Naive thymus-derived CD8-positive, alpha-beta T cell (primary cell): ENCODE data around the gene HBM. TPM values are rescaled to one million over a fixed set of nuclear protein-coding genes. Genes with fewer than 3 reads are reported as not detected.

ENCODE experiments used
- ATAC-seq, 2 donors: fragments of 150-1000 bp; cut with Tn5 transposase in 1 of 2; sonication (Bioruptor Pico), chemical (Tn5 transposase) in 1 of 2; 1 replicate in 1 of 2; 2 replicates in 1 of 2; pipeline ENCODE4 v1.10.0; 2021; ENCODE audit warnings: mild to moderate bottlenecking in 2 of 2, moderate library complexity in 2 of 2
- POLR2A ChIA-PET: fragments of 350-600 bp; sonication (Branson Sonifier 250); formaldehyde crosslinking; loops from one replicate; lab custom pipeline; 2021; ENCODE audit warnings: antibody characterized with exemption; lab: Charles Lee
- DNase-seq, 10 donors: peaks; one replicate each; pipeline versions ENCODE4 v3.0.0 to v3.0.0-alpha.2; 2020 to 2022
- H3K27ac Mint-ChIP-seq, 10 donors: one replicate each; pipeline ENCODE4 v1.8.0; 2020 to 2022; ENCODE audit warnings: mild to moderate bottlenecking in 10 of 10, mixed read lengths in 10 of 10, moderate library complexity in 4 of 10, inconsistent platforms in 1 of 10
- H3K27me3 Mint-ChIP-seq, 5 donors: one replicate each; pipeline ENCODE4 v1.8.0; 2021 to 2022; ENCODE audit warnings: mixed read lengths in 5 of 5
- H3K36me3 Mint-ChIP-seq, 3 donors: one replicate each; pipeline ENCODE4 v1.8.0; 2020 to 2022; ENCODE audit warnings: mixed read lengths in 3 of 3, mild to moderate bottlenecking in 2 of 3, inconsistent platforms in 1 of 3
- H3K4me1 Mint-ChIP-seq, 4 donors: one replicate each; pipeline ENCODE4 v1.8.0; 2021 to 2022; ENCODE audit warnings: mixed read lengths in 4 of 4
- H3K4me3 Mint-ChIP-seq, 10 donors: one replicate each; pipeline ENCODE4 v1.8.0; 2020 to 2022; ENCODE audit warnings: mild to moderate bottlenecking in 10 of 10, mixed read lengths in 10 of 10, moderate library complexity in 6 of 10, inconsistent platforms in 1 of 10
- H3K9me3 Mint-ChIP-seq, 9 donors: one replicate each; pipeline ENCODE4 v1.8.0; 2020 to 2022; ENCODE audit warnings: mixed read lengths in 9 of 9, mild to moderate bottlenecking in 3 of 9, inconsistent platforms in 1 of 9, moderate library complexity in 1 of 9
- polyA plus RNA-seq, 3 donors: library from polyadenylated mRNA; unstranded; fragments of 300-500 nt; fragmentation: Illumina TruSeq; gene quantifications; one replicate each; pipeline ENCODE4 v1.2.3, GENCODE V29; 2021
- total RNA-seq, 8 experiments: library from RNA in 2 of 8; stranded (reverse) in 2 of 8; gene quantifications; one replicate each; pipeline ENCODE4 v1.2.3 and lab custom pipeline; 2021 to 2026

The HBM gene
- total and polyA plus RNA-seq, 5 experiments from 2014 or later, result not detected

DNA sequence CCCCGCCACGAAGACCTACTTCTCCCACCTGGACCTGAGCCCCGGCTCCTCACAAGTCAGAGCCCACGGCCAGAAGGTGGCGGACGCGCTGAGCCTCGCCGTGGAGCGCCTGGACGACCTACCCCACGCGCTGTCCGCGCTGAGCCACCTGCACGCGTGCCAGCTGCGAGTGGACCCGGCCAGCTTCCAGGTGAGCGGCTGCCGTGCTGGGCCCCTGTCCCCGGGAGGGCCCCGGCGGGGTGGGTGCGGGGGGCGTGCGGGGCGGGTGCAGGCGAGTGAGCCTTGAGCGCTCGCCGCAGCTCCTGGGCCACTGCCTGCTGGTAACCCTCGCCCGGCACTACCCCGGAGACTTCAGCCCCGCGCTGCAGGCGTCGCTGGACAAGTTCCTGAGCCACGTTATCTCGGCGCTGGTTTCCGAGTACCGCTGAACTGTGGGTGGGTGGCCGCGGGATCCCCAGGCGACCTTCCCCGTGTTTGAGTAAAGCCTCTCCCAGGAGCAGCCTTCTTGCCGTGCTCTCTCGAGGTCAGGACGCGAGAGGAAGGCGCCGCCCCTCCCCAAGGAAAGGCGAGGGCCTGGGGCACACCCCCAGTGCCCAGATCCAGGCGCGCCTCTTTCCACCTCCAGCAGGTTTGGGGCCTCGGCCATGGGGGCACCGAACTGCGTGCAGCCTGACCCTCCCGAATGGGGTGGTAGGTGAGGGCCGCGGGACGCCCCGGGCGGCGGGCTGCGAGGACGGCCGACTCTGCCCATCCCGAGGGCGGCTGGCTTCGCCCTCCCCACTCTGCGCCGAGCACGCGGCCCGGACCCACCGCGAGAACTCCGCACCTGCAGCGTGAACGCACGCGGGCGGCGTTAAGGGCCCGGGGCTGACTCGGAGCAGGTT lies 15.1 kb downstream of the HBM start:
- peak; percentile 82 to 87 for ATAC-seq
- Mint-ChIP-seq H3K27ac (no peak overlapping the region), H3K4me1 (peaks cover 0 to 10% (median 3%) of the 10 kb centered on the region in 4 donors), H3K36me3 (peaks cover 0 to 7% (median 0%) of the 10 kb centered on the region in 3 donors), H3K9me3 (no peaks in the 10 kb centered on the region), H3K4me3 (peak overlapping the region; percentile 33 to 61 (median 51)), H3K27me3 (peaks cover 5 to 19% (median 10%) of the 10 kb centered on the region in 5 donors)
- DNase-seq, result peak; percentile 72 to 91 (median 87)
- POLR2A ChIA-PET, result interaction anchor here (0.5 to 1.6 kb wide), 4 partner anchors 13 to 173 kb away, joined by 4 to 6 read pairs (median 4); partner anchors contain the start of gene NPRL3

GRCh38 chr16:181565-182021 lies 15.8 kb downstream of the HBM start:
- Mint-ChIP-seq H3K36me3 (peaks cover 0 to 7% (median 0%) of the 10 kb centered on the region in 3 donors), H3K4me1 (peaks cover 0 to 10% (median 3%) of the 10 kb centered on the region in 4 donors), H3K27ac (peak overlapping the region in 2 of 10 donors; percentile 62 to 75), H3K27me3 (peaks cover 5 to 19% (median 10%) of the 10 kb centered on the region in 5 donors), H3K4me3 (peak overlapping the region in 3 of 10 donors; percentile 54 to 59 (median 57)), H3K9me3 (no peaks in the 10 kb centered on the region)
- DNase-seq (no peak), ATAC-seq (no peak)
- POLR2A ChIA-PET, result interaction anchor here (0.5 to 1.6 kb wide), 7 partner anchors 13 to 1134 kb away, joined by 3 to 7 read pairs (median 4); no protein-coding TSS in a partner anchor

GRCh38 chr16:183005-183404 lies 17.2 kb downstream of the HBM start:
- no peak for DNase-seq
- peaks cover 0 to 12% (median 3%) of the 10 kb centered on the region in 5 donors for H3K27me3 Mint-ChIP-seq

DNA sequence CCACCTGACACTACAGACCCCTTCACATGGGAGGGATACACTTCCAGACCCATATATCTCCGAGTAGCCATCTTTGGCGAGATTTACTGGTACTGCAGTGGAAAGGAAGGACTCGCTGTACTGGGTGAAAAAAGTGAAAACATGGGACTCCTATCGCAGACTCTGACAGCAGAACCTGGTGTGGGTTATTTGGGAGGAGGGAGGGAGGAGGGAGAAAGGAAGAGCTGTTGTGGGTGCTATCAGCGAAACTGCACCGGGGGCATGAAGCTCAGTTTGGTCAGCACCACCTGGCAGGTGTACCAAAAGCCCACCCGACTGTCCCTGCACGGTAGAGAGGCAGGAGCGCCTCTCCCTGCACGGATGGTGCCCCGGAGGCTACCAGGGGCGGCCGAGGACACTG lies 19.4 kb downstream of the HBM start:
- H3K9me3 Mint-ChIP-seq, result no peaks in the 10 kb centered on the region
- H3K36me3 Mint-ChIP-seq, result peaks cover 0 to 31% (median 6%) of the 10 kb centered on the region in 3 donors
- peak overlapping the region in 2 of 10 donors; percentile 31 to 37 for H3K27ac Mint-ChIP-seq
- no peaks in the 10 kb centered on the region for H3K27me3 Mint-ChIP-seq
- no peak for DNase-seq
- peaks cover 0 to 9% (median 7%) of the 10 kb centered on the region in 4 donors for H3K4me1 Mint-ChIP-seq
- POLR2A ChIA-PET, result no interaction called here
- no peak overlapping the region for H3K4me3 Mint-ChIP-seq
- no peak for ATAC-seq

More at GRCh38 chr16:183005-183404, 17.2 kb downstream of the HBM start:
- Mint-ChIP-seq H3K36me3 (peaks cover 0 to 12% (median 0%) of the 10 kb centered on the region in 3 donors), H3K9me3 (no peaks in the 10 kb centered on the region), H3K27ac (peak overlapping the region in 2 of 10 donors; percentile 14 to 44), H3K4me1 (peaks cover 0 to 5% (median 3%) of the 10 kb centered on the region in 4 donors), H3K4me3 (no peak overlapping the region)
- POLR2A ChIA-PET, result interaction anchor here (1.0 kb wide), 1 partner anchor 81 kb away, joined by 3 read pairs; no protein-coding TSS in a partner anchor
- no peak for ATAC-seq

DNA sequence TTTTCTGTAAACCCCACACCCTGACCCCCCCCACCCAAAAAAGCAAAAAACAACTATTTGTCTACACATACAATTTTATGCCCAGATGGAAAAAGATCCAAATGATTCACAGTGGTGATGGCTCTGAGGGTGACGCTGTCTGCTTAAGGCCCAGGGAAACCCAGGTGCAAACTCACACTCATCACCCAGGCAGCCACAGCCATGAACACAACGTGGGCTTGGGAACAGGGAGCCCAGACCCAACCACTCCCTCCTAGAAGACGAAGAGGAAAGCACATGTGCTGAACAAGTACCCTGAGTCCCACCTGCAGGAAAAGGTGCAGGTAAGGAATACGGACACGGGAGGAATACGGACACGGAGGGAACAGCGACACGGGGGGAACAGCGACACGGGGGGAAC lies 19.9 kb downstream of the HBM start:
- DNase-seq (no peak), ATAC-seq (no peak)
- POLR2A ChIA-PET, result no interaction called here
- H3K9me3 Mint-ChIP-seq, result no peaks in the 10 kb centered on the region
- no peak overlapping the region for H3K4me3 Mint-ChIP-seq
- H3K27ac Mint-ChIP-seq, result peak overlapping the region in 2 of 10 donors; percentile 46 to 76
- peaks cover 0 to 36% (median 6%) of the 10 kb centered on the region in 3 donors for H3K36me3 Mint-ChIP-seq
- H3K27me3 Mint-ChIP-seq, result no peaks in the 10 kb centered on the region
- peaks cover 0 to 9% (median 7%) of the 10 kb centered on the region in 4 donors for H3K4me1 Mint-ChIP-seq

- POLR2A ChIA-PET, result no interaction called here
- H3K36me3 Mint-ChIP-seq, result peaks cover 0 to 53% (median 8%) of the 10 kb centered on the region in 3 donors
- H3K27me3 Mint-ChIP-seq, result no peaks in the 10 kb centered on the region
- DNase-seq (no peak), ATAC-seq (no peak)
- peaks cover 0 to 9% (median 9%) of the 10 kb centered on the region in 4 donors for H3K4me1 Mint-ChIP-seq
- H3K4me3 Mint-ChIP-seq, result no peak overlapping the region
- no peaks in the 10 kb centered on the region for H3K9me3 Mint-ChIP-seq
- peak overlapping the region in 1 of 10 donors; percentile 56 for H3K27ac Mint-ChIP-seq
Measured at GRCh38 chr16:187330-187729, 21.6 kb downstream of the HBM start.

DNA sequence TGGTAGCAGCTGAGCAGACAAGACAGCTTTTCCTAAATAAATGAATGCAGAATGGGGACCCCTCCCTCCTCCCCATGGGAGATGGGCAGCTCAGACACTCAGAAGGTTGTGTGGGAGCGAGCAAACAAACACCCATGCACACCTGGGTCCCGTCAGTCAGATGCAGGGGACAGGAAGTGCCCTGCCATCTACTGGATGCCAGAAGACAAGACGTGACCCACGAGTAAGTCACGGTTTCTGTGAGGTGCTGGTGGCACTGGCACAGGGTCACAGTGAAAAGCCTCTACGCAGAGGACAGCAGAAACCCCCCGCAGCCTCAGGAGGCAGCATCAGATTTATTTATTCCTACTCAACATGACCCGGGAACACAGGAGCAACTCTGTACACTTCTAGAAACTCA lies 22.9 kb downstream of the HBM start:
- Mint-ChIP-seq H3K27me3 (no peaks in the 10 kb centered on the region), H3K4me3 (no peak overlapping the region), H3K27ac (peak overlapping the region in 5 of 10 donors; percentile 48 to 84 (median 79)), H3K4me1 (peaks cover 0 to 10% (median 9%) of the 10 kb centered on the region in 4 donors), H3K36me3 (peaks cover 0 to 65% (median 12%) of the 10 kb centered on the region in 3 donors), H3K9me3 (no peaks in the 10 kb centered on the region)
- ATAC-seq, result peak; percentile 84 to 94
- POLR2A ChIA-PET, result no interaction called here
- peak in 6 of 10 donors; percentile 11 to 68 (median 34) for DNase-seq

DNA sequence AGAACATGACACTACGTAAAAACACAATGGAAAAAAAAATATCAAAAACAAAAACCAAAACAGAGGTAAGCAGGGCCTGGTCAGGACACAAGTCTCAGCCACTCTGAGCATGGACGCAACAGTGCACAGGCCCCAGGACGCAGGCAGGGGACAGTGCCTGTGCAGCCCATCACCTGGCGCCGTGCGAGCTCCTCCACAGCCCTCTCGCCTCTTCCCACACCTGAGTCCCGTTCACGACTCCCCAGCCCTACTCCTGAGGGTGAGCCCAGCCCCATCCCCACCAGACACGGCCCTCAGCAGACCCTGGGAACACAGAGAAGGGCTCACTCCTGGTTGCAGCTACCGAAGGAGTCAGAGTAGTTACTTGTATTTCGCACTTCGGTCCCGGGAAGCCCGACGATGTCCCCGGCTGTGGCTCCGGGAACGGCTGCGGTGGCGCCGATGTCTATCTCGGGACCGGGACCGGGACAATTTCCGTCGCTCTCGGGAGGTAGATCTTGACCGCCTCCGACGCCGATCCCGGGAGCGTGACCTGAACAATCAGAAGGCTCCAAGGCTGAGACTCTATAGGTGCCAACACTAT lies 23.9 kb downstream of the HBM start:
- Mint-ChIP-seq H3K27ac (peak overlapping the region in 4 of 10 donors; percentile 11 to 67 (median 35)), H3K9me3 (no peaks in the 10 kb centered on the region), H3K27me3 (no peaks in the 10 kb centered on the region), H3K36me3 (peaks cover 0 to 75% (median 14%) of the 10 kb centered on the region in 3 donors), H3K4me1 (peaks cover 0 to 10% (median 9%) of the 10 kb centered on the region in 4 donors), H3K4me3 (peak overlapping the region in 1 of 10 donors; percentile 58)
- no peak for DNase-seq
- POLR2A ChIA-PET, result no interaction called here
- no peak for ATAC-seq

DNA sequence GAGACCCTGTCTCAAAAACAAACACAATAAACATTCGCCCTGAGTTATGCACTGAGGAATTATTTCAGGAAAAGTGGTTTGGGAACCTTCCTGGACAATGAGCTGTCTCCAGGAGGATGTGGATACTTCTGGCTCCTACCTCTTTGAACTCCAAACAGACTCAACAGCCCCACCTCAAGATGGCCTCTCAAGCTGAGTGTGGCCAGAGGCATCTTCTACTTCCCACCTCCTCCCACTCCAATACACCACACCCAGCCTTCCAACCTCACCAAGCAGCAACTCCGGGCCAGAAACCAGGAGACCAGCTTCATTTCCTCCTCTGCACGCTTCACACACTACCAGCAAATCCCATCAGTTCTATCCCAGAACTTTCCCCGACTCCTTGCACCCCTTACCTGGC lies 26.1 kb downstream of the HBM start:
- POLR2A ChIA-PET, result interaction anchor here (1.2 kb wide), 1 partner anchor 9 kb away, joined by 3 read pairs; no protein-coding TSS in a partner anchor
- Mint-ChIP-seq H3K36me3 (peaks cover 0 to 87% (median 17%) of the 10 kb centered on the region in 3 donors), H3K27me3 (no peaks in the 10 kb centered on the region), H3K4me1 (peaks cover 0 to 12% (median 8%) of the 10 kb centered on the region in 4 donors), H3K4me3 (no peak overlapping the region), H3K27ac (peak overlapping the region in 2 of 10 donors; percentile 38 to 70), H3K9me3 (no peaks in the 10 kb centered on the region)
- DNase-seq (no peak), ATAC-seq (no peak)

DNA sequence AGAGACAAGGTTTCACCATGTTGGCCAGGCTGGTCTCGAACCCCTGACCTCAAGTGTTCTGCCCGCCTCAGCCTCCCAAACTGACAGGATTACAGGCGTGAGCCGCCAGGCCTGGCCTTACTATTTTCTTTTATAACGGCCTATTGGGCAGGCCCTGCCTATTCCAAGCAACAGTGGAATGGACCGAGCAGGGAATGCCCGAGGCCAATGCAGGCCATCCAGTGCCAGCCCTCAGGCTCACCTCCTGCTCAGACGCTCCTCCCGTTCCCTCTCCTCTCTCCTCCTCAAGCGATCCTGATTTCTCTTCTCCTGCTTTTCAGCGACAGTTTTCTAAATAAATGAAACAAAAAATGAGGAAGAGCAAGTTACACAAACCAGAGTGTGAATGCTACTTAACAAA lies 26.9 kb downstream of the HBM start:
- H3K9me3 Mint-ChIP-seq, result no peaks in the 10 kb centered on the region
- no peak overlapping the region for H3K4me3 Mint-ChIP-seq
- no peak for DNase-seq
- H3K4me1 Mint-ChIP-seq, result peaks cover 0 to 12% (median 8%) of the 10 kb centered on the region in 4 donors
- peak overlapping the region in 3 of 10 donors; percentile 55 to 87 (median 70) for H3K27ac Mint-ChIP-seq
- peaks cover 0 to 90% (median 17%) of the 10 kb centered on the region in 3 donors for H3K36me3 Mint-ChIP-seq
- POLR2A ChIA-PET, result interaction anchor here (0.7 kb wide), 1 partner anchor 481 kb away, joined by 6 read pairs; no protein-coding TSS in a partner anchor
- no peaks in the 10 kb centered on the region for H3K27me3 Mint-ChIP-seq
- ATAC-seq, result no peak

DNA sequence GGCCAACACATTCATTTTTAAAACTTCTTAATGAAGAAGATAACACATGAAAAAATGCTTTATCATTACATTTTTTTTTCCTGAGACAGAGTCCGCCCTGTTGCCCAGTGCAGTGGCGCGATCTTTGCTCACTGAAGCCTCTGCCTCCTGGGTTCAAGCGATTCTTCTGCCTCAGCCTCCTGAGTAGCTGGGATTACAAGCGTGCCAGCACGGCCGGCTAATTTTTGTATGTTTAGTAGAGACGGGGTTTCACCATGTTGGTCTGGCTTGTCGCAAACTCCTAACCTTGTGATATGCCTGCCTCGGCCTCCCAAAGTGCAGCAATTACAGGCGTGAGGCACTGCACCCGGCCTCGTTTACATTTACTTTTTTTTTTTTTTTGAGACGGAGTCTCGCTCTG lies 27.7 kb downstream of the HBM start:
- H3K36me3 Mint-ChIP-seq, result peaks cover 0 to 92% (median 19%) of the 10 kb centered on the region in 3 donors
- no peak overlapping the region for H3K4me3 Mint-ChIP-seq
- POLR2A ChIA-PET, result interaction anchor here (2.1 kb wide), 1 partner anchor 12 kb away, joined by 5 read pairs; no protein-coding TSS in a partner anchor
- H3K9me3 Mint-ChIP-seq, result no peaks in the 10 kb centered on the region
- peaks cover 0 to 11% (median 8%) of the 10 kb centered on the region in 4 donors for H3K4me1 Mint-ChIP-seq
- peak overlapping the region in 1 of 10 donors; percentile 70 for H3K27ac Mint-ChIP-seq
- ATAC-seq (no peak), DNase-seq (no peak)
- no peaks in the 10 kb centered on the region for H3K27me3 Mint-ChIP-seq

DNA sequence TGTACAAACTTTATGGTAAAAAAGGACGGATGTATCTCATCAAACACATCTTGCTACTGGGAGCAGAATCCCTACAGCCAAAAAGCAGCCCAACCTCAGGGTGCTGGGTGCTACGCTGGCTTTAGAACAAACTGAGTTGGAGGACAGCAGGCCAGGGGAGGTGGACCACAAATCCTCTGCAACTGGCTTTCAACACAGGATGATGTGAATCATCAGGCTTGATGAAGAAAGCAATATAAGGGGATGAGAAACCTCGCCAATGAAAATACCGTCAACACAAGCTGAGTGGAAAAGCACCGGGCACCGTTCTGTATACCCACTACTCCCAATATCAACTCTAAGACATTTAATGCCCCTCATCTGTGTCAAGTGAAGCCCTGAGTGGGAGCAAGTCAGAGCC lies 28.7 kb downstream of the HBM start:
- Mint-ChIP-seq H3K27me3 (no peaks in the 10 kb centered on the region), H3K9me3 (no peaks in the 10 kb centered on the region), H3K27ac (no peak overlapping the region), H3K36me3 (peaks cover 0 to 92% (median 15%) of the 10 kb centered on the region in 3 donors), H3K4me1 (peaks cover 0 to 6% (median under 1%) of the 10 kb centered on the region in 4 donors), H3K4me3 (no peak overlapping the region)
- no peak for DNase-seq
- no peak for ATAC-seq
- POLR2A ChIA-PET, result interaction anchor here (2.1 kb wide), 1 partner anchor 13 kb away, joined by 5 read pairs; no protein-coding TSS in a partner anchor
